ENCODE results near the gene PPP4R3A. TPM values are rescaled to one million over a fixed set of nuclear protein-coding genes. Genes with fewer than 3 reads are reported as not detected.
"Not testable (repeated sequence)": the region's sequence is repeated elsewhere in the genome, so short reads cannot be mapped to it uniquely, and the experiment has no call there.

Gene PPP4R3A
- total RNA-seq, 4 donors from 2014 or later: 48.3 to 91.9 (median 71.5) TPM

GRCh38 chr14:91413547-91414474, 96.3 kb downstream of the PPP4R3A start:
- H3K27ac ChIP-seq: peak overlapping the region; percentile 44 to 91 (median 72)
- peaks cover 23 to 76% (median 44%) of the 10 kb centered on the region in 3 donors for H3K4me1 ChIP-seq
- peak overlapping the region in 1 of 4 donors; percentile 90 for H3K4me3 ChIP-seq
- peaks cover 0 to 7% (median 0%) of the 10 kb centered on the region in 3 donors for H3K36me3 ChIP-seq
- WGBS, 2 donors: 69 to 91% methylated on average over 5 to 9 of the region's 11 CpGs
- H3K27me3 ChIP-seq: peaks cover 0 to 16% (median 0%) of the 10 kb centered on the region in 4 donors
- intact Hi-C loops (cut with DNase I): loop anchor here (10.0 kb wide), 1 partner anchor 49 kb away; no protein-coding TSS in a partner anchor
- H3K9me3 ChIP-seq: no peaks in the 10 kb centered on the region
- no peak for DNase-seq
- no peak for TF ChIP-seq POLR2A (IDR thresholded peaks at IDR 0.05)
- no peak for TF ChIP-seq CTCF (IDR thresholded peaks at IDR 0.05)

GRCh38 chr14:91412939-91413338, 97.2 kb downstream of the PPP4R3A start:
- no peak for DNase-seq
- peaks cover 0 to 11% (median 0%) of the 10 kb centered on the region in 4 donors for H3K27me3 ChIP-seq
- peaks cover 0 to 13% (median 0%) of the 10 kb centered on the region in 3 donors for H3K36me3 ChIP-seq
- no peaks in the 10 kb centered on the region for H3K9me3 ChIP-seq
- TF ChIP-seq CTCF (IDR thresholded peaks at IDR 0.05): no peak
- TF ChIP-seq POLR2A (IDR thresholded peaks at IDR 0.05): no peak
- WGBS, 2 donors: 72 to 83% methylated on average over 5 of the region's 5 CpGs
- peak overlapping the region in 3 of 4 donors; percentile 61 to 91 (median 82) for H3K27ac ChIP-seq
- H3K4me3 ChIP-seq: peak overlapping the region in 1 of 4 donors; percentile 90
- intact Hi-C loops (cut with DNase I): loop anchor here (10.0 kb wide), 1 partner anchor 48 kb away; no protein-coding TSS in a partner anchor
- peaks cover 15 to 67% (median 38%) of the 10 kb centered on the region in 3 donors for H3K4me1 ChIP-seq

GRCh38 chr14:91410771-91411536, 99.2 kb downstream of the PPP4R3A start:
- Histone ChIP-seq H3K4me1 (peaks cover 15 to 57% (median 36%) of the 10 kb centered on the region in 3 donors), H3K9me3 (no peaks in the 10 kb centered on the region), H3K36me3 (peaks cover 0 to 33% (median 0%) of the 10 kb centered on the region in 3 donors), H3K27me3 (no peaks in the 10 kb centered on the region), H3K27ac (peak overlapping the region in 3 of 4 donors; percentile 2 to 63 (median 34)), H3K4me3 (peak overlapping the region in 1 of 4 donors; percentile 32)
- intact Hi-C loops (cut with DNase I): loop anchor here (10.0 kb wide), 1 partner anchor 46 kb away; no protein-coding TSS in a partner anchor
- no peak for DNase-seq
- WGBS, 2 donors: 55 to 58% methylated on average over 11 to 12 of the region's 12 CpGs
- TF ChIP-seq POLR2A (IDR thresholded peaks at IDR 0.05) (no peak), CTCF (IDR thresholded peaks at IDR 0.05) (no peak)

GRCh38 chr14:91409928-91410718, 100.0 kb downstream of the PPP4R3A start:
- DNase-seq: no peak
- Histone ChIP-seq H3K27ac (peak overlapping the region in 2 of 4 donors; percentile 34 to 63), H3K27me3 (no peaks in the 10 kb centered on the region), H3K9me3 (no peaks in the 10 kb centered on the region), H3K4me3 (no peak overlapping the region), H3K4me1 (peaks cover 15 to 52% (median 28%) of the 10 kb centered on the region in 3 donors), H3K36me3 (peaks cover 0 to 35% (median 0%) of the 10 kb centered on the region in 3 donors)
- TF ChIP-seq CTCF (IDR thresholded peaks at IDR 0.05): no peak
- no peak for TF ChIP-seq POLR2A (IDR thresholded peaks at IDR 0.05)
- intact Hi-C loops (cut with DNase I): loop anchor here (10.0 kb wide), 1 partner anchor 45 kb away; no protein-coding TSS in a partner anchor
- 40 to 60% methylated on average over 8 of the region's 8 CpGs for WGBS, 2 donors

- peaks cover 8 to 44% (median 22%) of the 10 kb centered on the region in 3 donors for H3K4me1 ChIP-seq
- H3K4me3 ChIP-seq; H3K27me3 ChIP-seq; intact Hi-C loops (cut with DNase I); H3K27ac ChIP-seq; H3K9me3 ChIP-seq; DNase-seq: not testable (repeated sequence)
- H3K36me3 ChIP-seq: peaks cover 0 to 35% (median 0%) of the 10 kb centered on the region in 3 donors
- 90 to 92% methylated on average over 6 of the region's 6 CpGs for WGBS, 2 donors
Measured at GRCh38 chr14:91409240-91409639, 100.9 kb downstream of the PPP4R3A start.

Measured in esophagus squamous epithelium (tissue), 5 donors.